ENCODE data around the gene OBP2B.
"Not testable (repeated sequence)": the region's sequence is repeated elsewhere in the genome, so short reads cannot be mapped to it uniquely, and the experiment has no call there.

The OBP2B gene

GRCh38 chr9:133201424-133202144 is 7.5 kb downstream of the OBP2B start:
- DNase-seq (ENCODE audit: low read depth), result no peak

DNA sequence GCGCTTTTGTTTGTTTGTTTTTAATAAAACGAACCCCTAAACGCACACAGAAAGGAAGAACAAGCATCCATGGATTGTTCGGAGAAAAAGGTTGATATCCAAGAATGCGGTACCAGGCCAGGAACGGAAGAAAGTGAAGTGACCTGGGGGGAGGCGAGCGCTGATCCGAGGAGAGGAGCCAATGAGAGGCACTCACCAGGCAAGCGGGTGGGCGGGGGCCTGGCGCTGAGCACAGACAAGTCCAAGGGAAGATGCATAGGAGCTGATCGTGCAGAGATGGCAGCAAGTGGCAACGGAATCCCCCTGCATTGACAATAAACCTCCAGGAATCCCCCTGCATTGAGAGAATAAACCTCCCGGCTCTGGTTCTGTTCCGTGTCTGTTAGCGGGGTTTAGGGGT is 8.4 kb downstream of the OBP2B start:
- no peak for DNase-seq (ENCODE audit: low read depth)

- DNase-seq (ENCODE audit: low read depth), result peak; percentile 9
Observed at GRCh38 chr9:133199648-133200321, 9.3 kb downstream of the OBP2B start.

GRCh38 chr9:133195029-133195428 is 14.0 kb downstream of the OBP2B start:
- DNase-seq (ENCODE audit: low read depth), result no peak

DNA sequence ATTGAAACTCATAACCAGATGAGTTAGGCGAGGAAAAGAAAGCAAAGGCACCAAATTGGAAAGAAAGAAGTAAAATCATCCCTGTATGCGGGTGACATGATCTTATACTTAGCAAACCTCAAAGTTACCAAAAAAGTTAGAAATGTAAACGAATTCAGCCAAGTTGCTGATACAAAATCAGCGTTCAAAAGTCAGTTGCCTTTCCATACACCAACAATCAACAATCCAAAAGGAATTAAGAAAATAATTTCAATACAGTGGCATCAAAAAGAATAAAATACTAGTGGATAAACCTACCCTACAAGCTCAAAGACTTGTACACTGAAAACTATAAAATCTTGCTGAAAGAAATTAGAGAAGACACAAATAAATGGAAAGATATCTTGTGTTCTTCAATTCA is 14.5 kb downstream of the OBP2B start:
- DNase-seq (ENCODE audit: low read depth), result no peak

DNA sequence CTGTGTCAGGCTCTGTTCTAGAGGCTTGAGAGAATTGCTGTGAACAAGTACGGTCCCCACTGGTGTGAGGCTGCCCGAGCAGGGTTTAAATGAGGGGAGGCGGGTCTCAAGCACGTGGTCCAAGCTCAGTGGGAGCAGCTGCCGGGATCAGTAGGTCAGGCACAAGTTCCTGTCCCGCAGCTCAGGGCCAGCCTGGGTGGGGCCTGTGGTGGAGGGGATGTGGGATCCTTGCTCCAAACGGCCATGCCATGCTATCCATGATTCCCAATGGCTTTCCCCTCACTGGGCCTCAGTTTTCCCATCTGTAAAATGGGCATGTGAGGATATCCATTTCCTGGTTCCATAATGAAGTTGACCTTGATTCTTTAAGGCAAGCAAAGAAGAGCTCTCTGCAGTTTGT is 17.1 kb downstream of the OBP2B start:
- DNase-seq (ENCODE audit: low read depth), result no peak

- no peak for DNase-seq (ENCODE audit: low read depth)
Observed at GRCh38 chr9:133189826-133190225, 19.2 kb downstream of the OBP2B start.

GRCh38 chr9:133188843-133189180 is 20.2 kb downstream of the OBP2B start:
- DNase-seq (ENCODE audit: low read depth), result no peak

GRCh38 chr9:133188006-133188842 is 20.8 kb downstream of the OBP2B start:
- DNase-seq (ENCODE audit: low read depth), result no peak

DNA sequence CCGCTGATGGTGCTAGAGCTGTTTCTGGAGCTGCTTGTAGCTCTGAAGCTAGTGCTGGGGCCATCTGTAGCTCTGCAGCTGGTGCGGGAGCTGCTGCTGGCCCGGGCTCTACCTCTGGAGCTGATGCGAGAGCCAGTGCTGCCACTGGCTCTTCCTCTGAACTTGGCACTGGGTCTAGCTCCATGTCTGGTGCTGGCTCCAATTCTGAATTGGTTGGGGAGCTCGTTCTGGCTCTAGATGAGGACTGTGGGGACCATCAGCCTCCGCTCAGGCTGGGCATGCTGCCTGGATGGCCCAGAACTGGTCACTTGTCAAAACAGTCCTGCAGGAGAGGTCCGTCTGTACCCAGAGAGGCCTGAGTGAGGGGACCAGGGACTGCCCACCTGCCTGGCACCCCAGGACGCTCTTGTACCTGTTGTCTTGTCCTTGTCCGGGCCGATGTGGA is 21.5 kb downstream of the OBP2B start:
- no peak for DNase-seq (ENCODE audit: low read depth)

- DNase-seq (ENCODE audit: low read depth), result no peak
Observed at GRCh38 chr9:133186736-133187135, 22.3 kb downstream of the OBP2B start.

DNA sequence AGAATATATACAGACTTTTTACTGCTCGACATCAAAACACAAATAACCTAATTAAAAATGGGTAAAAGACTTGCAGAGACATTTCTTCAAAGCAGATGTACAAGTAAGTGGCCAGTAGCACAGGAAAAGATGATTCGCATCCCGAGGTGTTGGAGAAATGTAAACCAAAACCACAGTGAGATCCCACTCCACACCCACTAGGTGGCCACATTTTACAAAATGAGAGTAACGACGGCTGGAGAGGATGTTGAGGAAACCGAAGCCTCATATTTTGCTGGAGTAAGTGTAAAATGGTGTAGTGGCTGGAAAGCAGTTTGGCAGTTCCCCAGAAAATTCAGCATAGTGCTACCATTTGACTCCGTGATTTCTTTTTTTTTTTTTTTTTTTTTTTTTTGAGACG is 24.1 kb downstream of the OBP2B start:
- DNase-seq (ENCODE audit: low read depth), result peak; percentile 80

DNA sequence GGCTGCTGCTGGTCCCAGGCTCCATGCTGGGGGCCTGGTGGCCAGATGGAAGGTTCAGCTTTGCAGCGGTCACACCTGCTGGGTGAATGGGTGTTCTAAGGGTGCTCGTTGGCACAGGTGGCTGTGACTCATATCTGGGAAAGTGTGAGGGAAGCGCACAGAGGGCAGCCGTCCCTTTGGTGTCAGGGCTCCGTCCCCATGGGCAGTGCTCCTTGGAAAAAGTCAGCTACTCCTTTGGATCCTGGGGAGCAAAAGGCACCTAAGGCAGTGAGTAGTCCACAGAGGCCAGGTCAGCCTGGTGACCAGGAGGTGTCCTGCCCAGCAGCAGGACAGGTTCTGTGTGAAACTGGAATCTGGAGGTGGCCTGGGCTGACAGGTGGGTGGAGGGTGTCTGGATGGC is 26.9 kb downstream of the OBP2B start:
- no peak for DNase-seq (ENCODE audit: low read depth)

GRCh38 chr9:133181561-133181960 is 27.5 kb downstream of the OBP2B start:
- peak; percentile 26 for DNase-seq (ENCODE audit: low read depth)

DNA sequence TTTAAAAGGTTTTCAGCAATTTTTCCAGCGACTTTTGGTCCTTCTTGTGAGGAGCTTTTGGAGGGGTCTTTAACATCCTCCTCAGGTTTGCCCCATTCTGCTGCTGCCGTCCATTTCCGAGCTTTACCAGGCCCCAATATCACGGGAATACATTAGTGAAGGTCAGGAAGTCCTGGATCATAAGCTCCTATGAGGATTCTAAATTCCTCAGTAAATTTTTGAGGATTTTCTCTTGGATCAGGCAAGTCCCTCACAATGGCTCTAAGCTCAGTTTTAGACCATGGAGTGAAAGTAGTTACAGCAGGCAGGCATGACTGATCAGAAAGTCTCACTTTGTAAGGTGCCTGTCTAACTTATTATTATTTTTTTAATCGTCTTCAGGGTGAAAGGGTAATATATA is 28.1 kb downstream of the OBP2B start:
- no peak for DNase-seq (ENCODE audit: low read depth)

- DNase-seq (ENCODE audit: low read depth), result no peak
Observed at GRCh38 chr9:133173056-133173455, 36.0 kb downstream of the OBP2B start.

GRCh38 chr9:133171161-133171961 is 37.7 kb downstream of the OBP2B start:
- no peak for DNase-seq (ENCODE audit: low read depth)

DNA sequence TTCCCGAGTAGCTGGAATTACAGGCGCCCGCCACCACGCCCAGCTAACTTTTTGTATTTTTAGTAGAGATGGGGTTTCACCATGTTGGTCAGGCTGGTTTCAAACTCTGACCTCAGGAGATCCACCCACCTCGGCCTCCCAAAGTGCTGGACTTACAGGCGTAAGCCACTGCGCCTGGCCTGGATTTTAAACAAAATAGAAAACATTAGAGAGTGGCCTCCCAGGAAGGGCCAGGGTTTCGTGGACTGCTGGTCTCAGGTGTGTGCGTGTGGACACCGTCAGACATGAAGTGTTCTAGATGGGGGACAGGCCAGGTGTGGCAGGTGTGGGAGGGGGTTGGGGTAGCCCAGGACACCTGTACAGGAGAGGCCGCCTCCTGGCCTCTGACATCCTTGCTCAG is 38.3 kb downstream of the OBP2B start:
- DNase-seq (ENCODE audit: low read depth), result no peak

DNA sequence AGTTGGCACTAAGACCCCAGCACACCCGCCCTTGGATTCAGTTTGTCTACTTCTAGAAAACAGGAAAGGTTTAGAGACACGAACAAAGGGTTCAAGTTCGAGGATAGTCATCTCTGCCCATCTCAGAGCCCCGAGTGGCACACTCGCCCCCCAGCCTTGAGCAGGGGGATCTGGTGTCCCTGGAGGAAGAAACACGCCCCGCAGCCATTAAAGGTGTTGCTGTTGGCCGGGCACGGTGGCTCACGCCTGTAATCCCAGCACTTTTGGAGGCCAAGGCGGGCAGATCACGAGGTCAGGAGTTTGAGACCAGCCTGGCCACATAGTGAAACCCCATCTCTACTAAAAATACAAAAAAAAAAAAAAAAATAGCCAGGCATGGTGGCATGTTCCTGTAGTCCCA is 39.4 kb downstream of the OBP2B start:
- DNase-seq (ENCODE audit: low read depth), result not testable (repeated sequence)

DNA sequence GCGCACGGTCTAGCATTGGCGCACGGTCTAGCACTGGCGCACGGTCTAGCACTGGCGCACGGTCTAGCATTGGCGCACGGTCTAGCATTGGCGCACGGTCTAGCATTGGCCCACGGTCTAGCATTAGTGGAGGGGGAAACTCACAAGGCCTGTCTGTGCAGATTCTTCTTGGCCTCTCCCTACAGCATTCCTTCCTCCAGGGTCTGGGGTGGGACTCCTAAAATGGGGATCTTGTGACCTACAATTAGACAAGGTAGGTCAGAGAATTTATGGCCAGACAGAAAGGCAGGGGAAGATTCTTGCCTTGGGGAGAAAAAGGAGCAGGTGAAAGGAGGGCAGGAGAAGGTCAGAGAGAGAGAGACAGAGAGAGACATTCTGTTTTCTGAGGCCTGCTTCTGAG is 39.9 kb downstream of the OBP2B start:
- no peak for DNase-seq (ENCODE audit: low read depth)

- DNase-seq (ENCODE audit: low read depth), result no peak
Observed at GRCh38 chr9:133168432-133168831, 40.6 kb downstream of the OBP2B start.

DNA sequence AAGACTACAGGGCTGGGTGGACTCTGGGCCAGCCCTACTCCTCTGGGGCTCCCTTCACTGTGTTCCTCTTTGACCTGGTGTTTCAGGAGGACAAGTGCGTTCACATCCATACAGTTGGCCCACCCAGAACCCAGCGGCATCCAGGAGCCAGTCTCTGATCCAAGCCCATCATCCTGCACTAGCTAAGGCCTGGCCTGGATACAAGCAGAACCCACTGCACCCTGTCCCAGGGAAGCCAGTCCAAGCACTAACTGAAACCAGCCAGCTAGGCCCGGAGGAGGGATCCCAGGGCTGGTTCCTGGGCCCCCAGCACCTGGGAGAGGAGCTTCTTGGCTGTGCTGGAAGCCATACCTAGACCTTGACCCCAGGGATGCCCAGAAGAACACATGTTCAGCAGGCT is 41.3 kb downstream of the OBP2B start:
- DNase-seq (ENCODE audit: low read depth), result no peak
